GM21619 (cell line): ENCODE data around the gene ZNF341.

Experiments
- ATAC-seq: cut with Tn5 transposase; IDR thresholded peaks from one replicate; pipeline ENCODE4 v1.9.1; 2021; ENCODE audit not compliant: unreplicated experiment

ZNF341 gene

DNA sequence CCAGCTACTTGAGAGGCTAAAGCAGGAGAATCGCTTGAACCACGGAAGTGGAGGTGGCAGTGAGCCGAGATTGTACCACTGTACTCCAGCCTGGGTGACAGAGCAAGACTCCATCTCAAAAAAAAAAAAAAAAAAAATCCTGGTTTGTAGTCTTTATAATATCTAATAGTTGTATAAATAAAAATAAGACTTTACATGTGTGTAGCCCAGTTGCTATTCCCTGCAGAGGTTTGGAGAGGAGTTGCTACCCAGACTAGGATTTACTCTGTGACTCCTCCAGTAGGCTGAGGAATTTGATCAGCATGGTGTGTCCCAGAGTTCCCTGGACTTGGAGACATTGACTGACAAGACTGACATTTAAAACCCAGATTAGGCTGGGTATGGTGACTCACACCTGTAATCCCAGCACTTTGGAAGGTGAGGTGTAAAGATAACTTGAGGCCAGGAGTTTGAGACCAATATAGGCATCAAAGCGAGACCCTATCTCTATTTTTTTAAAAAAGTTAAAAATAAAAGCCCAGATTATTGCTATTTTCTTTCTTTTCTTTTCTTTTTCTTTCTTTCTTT is 89.6 kb downstream of the ZNF341 start:
- ATAC-seq = no peak

DNA sequence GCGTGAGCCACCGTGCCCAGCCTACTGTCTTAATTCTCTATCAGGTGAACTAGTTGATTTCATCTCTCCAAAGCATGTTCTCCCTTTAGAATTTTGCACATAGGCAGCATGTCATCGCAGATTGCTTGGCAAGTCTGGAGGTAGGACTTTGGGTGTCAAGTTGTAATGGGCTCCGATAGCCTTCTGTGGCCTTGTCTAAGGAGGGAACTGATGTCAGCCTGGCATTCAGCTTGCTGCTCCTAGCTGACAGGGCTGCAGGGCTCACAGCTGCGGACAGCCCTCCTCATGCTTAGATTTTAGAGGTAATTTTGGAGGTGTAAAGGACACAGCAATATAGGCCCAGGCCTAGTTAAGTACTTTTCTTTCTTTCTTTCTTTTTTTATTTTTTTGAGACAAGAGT is 90.6 kb downstream of the ZNF341 start:
- no peak for ATAC-seq

DNA sequence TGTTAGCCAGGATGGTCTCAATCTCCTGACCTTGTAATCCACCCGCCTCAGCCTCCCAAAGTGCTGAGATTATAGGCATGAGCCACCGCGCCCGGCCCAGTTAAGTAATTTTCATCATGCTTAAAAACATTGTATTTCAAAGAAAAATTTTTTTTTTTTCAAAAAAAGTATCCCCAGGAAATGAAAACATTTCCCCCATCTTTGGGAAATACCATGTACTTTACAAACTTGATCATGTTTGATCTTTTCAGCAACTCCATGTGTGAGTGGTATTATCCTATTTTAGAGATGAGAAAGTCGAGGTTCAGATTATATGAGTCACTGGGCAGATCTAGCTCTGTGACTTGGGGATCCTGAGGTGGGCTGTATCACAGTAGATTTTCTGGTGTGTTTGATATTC is 91.2 kb downstream of the ZNF341 start:
- no peak for ATAC-seq

DNA sequence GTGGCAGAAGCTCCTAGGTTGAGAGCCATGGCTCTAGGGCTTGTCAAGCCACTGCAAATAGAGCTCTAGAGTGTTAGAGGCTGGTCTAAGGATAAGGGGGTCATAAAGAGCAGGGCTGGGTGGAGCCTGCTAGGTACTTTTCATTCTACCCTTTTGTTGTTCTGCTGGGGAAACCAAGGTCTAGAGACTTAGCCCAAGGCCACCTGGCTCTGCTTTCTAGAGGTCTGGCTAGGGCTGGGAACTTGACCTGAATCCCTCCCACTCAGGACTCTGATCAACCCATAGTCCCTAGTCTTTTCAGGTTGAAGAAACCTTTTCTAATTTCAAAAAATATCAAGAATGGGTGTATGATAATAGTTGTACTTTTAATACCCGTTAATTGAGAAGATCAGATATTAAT is 93.1 kb downstream of the ZNF341 start:
- no peak for ATAC-seq

DNA sequence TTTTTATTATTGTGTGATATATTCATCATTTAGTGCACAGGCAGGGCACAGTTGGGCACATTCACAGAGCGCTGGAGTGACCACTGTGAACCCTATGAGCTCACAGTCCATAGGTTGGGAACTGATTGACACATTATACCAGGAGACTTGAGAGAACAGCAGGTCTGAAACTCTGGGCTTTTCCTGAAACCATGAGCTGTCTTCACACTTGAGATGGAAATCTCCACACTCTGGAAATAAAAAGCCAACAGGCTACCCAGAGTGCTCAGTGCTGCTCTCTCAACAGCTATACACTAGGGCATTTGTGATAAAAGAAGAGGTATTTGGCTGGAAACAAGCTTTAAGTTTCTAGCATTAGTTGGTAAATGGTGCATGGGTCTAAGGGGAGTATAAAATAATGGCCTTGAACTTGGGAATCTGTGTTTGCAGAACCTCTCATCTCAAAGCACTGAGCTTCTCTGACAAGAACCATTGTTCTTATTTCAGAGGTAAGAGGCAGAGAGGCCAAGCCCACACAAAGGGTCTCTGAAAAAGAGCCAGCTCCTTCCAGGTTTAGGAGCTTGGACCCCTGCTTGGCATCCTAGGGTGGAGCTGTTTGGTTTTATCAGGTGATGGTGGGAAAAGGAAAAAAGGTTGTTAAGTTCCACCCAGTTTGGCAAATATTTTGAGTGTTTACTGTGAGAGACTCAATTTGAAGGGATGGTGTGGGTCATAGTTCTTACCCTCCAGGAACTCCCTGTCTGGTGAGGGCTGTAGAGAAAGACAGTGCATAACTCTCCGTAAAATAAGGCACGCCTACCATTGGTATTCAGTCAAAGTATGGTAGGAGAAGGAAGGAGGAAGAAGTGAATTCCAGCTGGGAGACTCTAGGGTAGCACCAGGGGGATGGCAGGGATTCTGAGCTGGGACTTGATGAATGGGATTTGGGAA is 93.8 kb downstream of the ZNF341 start:
- no peak for ATAC-seq

DNA sequence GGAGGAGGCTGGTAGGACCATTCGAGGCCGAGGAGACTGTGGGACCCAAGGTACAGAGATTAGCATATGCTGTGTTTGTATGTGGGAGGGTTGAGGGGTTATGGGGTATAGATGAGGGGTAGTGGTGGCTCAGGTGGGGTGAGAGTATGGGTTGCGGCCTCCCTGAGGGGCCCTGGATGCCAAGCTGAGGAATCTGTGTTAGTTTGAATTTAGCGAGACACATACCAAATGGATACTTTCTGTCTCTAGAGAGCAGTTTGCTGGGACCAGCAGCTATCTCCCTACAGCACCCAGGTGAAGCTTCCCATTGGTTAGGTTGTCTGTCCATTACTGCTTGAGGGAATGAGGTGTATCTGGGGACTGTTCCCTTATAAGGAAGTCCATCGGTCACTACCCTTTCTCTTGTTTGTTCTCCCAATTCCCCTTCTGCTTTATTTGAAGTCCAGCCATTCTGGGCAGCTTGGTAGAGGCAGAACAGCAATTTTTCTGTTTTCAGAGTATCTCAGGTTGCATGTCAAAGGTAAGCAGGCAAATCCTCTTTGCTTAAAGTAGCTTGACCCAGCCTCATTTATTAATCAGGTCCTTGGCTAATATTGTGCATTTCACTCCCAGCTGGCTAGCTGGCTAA is 94.6 kb downstream of the ZNF341 start:
- no peak for ATAC-seq

DNA sequence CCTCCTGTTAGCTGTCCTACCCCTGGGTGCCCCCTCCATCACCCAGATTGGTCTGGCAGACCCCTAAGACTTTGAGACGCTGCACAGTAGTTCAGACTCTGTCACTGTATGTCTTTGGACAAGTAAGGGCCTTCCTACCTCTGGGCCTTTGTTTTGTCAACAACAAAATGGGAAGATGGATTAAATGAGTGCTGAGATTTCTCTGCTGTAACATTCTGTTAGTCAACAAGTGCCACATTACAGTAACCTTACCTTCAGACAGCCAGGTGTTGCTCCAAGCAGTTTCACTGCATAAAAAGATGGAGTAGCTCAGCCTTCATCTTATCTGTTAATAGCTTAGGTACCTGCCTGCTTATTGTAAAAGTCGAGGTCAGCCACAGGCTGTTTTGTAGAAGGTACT is 95.3 kb downstream of the ZNF341 start:
- ATAC-seq = no peak

DNA sequence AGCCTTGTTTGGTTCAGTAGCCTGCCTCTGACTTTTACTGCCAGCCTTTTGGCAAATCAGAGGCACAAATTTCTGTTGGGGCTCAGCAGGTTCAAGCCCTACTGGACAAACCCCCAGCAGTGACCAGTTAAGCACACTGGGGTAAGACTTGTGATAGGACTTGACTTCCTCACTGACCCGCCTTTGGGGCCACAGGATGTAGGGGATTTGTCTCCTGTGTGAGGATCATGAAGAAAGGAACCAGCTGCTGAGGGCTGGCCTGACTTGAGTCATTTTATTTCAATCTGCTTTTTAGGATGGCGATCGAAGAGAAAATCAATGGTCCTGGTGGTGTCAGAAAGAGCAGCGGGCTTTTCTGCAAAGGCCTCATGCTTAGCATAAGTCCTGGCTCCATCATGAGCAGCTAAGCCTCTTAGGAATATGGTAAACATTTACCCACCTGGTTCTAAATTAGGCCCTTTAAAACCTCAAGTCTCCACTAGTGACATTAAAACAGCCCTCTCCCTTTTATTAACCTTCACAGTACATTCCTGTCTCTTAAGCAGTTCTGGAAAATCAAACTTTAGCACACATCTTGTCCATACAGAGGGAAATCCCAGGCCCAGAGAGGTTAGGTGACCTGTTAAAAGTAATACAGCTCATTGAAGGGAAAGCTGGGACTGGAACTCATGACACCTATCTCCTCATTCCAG is 96.0 kb downstream of the ZNF341 start:
- ATAC-seq = no peak

DNA sequence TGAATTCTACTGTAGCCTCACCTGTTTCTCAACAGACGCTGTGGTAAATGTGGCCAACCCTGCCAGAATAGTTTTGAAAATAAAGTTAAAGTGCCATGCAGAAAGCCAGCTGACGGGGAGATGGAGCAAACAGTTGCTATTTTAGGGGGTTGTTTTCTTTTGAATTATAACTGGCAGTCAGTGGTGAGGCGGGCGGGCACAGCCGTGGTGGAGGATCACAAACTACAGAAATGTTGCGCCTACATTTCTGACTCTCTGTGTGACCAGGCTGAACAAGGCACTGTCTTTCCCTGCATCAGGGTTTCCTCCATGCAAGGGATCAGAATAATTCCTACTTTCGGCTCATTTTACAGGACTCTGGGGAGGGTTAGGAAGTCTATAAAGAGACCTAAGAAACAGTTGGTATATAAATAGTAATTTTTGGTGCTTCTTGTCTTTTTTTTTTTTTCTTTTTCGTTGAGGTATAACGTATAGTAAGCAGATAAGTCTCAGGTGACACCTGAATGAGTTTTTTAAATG is 96.6 kb downstream of the ZNF341 start:
- no peak for ATAC-seq

DNA sequence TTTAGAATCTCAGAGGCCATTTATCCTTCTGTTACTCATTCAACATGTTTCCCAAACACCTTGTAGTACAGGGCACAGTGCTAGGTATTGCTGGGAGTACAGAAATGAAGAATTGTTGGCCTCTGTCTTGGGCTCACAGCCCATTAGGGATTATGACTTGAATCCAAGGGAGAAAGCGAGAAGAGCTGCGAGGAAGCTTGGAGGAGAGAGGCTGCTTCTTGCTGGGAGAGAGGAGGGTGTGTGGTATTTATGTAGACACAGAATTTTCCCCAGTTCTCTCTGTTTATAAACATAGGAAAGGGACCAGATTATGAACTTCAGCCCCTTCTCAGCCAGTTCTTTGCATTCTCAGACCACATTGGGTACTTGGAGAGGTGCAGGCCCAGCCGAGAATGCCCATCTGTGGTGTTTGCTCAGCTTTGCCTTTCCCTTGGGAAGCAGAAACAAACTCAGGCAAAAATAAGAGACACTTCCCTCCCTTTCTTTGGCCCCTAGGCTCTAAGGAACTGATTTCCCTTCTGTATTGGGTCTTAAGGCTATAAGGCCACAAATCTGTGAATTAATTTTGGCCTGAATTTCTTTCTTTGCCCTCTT is 97.3 kb downstream of the ZNF341 start:
- ATAC-seq = no peak

DNA sequence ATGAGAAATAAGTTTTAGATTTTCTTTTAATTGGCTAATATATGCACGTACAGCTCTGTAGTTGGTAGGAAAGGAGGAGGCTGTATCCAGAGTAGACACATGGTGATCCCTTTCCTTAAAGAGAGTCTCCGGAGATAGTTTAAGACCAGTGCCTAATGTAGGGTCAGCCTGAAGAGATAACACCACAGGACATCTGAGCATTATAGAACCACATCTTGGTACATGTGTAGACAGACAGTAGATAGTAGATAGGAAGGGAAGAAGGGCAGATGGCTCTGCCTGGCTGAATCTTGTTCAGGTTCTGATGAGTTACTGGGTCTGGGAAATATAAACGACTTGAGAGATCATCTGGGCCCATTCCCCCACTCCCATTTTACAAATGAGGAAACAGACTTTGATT is 97.8 kb downstream of the ZNF341 start:
- ATAC-seq = no peak

DNA sequence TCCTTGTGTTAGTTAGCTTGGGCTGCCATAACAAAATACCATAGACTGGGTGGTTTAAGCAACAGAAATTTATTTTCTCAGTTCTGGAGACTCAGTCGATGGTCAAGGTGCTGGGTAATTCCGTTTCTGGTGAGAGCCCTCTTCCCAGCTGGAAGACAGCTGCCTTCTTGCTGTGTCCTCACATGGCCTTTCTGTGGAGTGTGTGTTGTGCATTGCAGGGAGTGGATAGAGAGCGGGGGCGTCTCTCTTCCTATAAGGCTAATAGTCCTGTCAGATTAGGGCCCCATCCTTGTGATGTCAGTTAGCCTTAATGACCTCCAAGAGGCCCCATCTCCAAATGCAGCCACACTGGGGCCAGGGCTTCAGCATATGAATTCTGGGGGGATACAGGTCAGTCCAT is 98.6 kb downstream of the ZNF341 start:
- ATAC-seq = no peak

DNA sequence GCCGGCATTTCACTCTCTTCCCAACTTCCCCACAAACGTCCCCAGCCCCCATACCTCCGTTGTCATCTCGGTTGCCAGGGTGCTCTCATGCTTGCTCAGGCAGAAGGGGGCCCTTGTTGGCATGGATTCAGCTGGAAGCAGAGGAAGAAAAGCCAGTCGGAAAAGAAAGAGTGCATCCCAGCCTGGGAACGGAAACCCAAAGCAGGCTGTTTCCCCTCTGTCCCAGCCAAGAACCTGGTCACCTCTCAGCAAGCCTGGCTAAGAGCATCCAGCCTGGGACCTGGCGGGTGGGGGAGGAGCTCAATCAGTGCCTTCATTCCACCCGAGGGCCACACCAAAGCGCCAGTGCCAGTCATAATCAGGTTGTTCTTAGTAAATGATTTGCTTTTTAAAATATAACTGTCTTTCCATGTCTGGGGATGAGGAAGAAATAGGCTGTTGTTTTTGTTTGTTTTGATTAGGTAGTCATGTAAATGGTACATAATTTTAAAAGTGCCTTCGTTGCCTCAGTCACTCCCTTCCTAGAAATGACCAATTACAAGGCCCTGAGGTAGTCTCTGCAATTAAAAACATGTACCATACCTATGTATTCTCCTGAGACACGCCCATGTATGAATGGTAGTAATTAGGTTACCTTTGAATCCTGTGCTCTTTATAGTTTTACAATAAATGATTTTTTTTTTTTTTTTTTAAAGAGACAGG is 100.5 kb downstream of the ZNF341 start:
- ATAC-seq = no peak

DNA sequence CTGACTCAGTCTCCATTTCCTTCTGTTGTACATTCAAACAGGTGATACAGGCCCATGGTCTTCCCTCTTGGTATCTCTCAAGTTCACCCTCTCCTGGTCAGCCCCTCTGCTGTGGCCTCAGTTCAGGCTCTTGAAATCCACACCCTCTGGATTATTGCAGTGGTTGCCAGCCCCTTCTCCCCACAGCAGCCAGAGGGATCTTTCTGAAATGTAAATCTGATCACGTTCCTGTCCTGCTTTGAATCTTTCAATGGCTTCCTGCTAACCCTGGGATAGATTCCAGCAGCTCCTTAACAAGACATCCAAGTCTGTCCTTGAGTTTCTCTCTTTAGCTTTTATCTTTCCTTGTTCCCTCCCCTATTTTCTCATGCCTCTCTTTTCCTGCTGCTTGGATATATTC is 101.5 kb downstream of the ZNF341 start:
- ATAC-seq = no peak

DNA sequence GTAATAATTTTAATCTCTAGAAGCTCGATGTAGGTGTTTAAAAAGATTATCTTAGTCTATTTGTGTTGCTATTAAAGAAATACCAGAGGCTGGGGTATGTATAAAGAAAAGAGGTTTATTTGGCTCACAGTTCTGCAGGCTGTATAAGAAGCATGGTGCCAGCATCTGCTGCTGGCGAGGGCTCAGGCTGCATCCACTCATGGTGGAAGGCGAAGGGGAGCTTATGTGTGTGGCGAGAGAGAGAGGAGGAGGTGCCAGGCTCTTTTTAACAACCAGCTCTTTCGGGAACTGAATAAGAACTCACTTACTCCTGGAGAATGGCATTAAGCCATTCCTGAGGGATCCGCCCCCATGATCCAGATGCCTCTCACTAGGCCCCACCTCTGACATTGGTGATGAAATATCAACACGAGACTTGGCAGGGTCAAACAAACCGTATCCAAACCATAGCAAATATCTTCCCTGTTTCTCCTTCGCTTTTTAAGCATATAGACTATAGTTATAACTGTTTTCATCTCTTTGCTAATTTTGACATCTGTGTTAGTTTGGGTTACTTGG is 103.9 kb downstream of the ZNF341 start:
- no peak for ATAC-seq

DNA sequence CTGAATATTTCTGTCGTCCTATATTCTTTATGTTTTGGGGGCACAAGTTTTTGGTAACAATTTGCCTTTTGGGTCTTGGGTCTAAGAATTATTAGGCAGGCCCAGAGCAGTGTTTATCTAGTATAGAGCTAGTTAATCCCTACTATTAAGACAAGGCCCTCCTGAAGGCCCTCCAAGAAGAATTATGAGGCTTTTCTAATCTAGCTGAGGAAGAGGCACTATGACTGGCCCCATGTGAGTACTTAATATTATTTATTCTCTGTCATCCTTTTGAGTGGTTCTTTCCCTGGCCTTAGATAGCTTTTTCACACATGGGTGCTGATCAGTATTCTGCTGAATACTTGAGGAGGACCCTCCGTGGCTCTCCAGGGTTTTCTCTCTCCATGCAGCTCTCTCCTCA is 104.5 kb downstream of the ZNF341 start:
- ATAC-seq = no peak

DNA sequence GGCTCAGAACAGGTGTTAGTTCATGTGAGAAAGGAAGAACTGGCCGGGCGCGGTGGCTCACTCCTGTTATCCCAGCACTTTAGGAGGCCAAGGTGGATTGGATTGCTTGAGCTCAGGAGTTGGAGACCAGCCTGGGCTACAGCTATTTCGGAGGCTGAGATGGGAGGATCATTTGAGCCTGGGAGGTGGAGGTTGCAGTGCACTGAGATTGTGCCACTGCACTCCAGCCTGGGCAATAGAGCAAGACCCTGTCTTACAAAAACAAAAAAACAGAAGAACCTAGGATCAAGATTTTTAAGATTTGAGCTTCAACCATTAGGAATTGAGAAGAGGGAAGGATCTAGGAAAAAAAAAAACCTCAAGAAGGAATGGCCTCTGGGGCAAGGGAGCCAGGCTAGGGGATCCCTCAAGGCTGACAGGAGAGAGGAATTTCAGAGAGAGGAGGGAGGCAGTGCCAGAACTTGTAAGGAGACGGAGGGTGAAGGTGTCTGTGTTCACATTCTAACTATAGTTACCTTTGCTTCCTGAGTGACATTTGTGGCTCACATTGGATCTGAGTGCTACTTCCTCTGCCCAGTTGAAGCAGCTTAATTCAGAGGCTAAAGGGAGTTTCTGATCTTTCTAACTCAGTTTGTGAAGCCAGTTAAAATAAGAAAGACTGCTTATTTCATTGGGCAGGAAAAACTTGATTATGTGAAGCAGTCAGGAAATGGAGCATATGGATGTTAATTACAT is 105.5 kb downstream of the ZNF341 start:
- ATAC-seq = no peak

DNA sequence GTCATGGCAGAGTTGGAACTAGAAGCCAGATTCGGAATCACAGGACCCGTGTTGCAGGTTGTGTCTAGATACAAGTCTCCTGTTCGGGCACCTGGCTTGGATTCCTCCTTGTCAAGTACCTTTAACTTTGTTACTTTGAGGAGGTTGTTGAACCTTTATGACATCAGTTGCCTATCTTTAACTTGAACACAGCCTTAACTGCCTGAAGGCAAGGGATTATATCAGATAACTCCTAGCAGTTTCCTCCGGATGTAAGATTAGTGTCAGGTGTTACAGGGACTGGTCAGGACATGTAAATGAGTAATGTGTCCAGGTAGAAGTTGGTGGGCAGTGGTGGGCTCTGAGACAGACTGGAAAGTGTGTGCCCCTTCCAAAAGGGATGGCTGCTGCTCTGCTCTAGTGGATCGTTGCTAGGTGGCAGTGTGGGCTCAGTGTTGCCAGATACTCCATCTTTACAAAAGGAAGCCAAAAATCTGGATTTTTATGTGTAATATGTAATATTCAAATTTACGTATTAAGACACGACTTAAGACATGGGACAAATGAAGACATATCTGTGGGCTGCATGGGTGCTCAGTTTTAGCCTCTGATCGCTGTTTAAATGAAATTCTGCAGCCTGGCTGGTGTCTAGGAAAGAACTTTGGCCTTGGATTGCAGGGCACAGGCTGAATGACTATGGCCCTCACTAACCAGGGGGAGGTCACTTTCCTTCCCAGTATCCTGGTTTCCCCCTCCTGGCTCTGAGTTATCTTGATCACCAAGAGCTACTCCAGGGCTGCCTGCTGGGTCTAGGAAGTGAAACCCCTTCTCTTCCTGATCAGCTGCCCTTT is 106.5 kb downstream of the ZNF341 start:
- ATAC-seq = no peak

DNA sequence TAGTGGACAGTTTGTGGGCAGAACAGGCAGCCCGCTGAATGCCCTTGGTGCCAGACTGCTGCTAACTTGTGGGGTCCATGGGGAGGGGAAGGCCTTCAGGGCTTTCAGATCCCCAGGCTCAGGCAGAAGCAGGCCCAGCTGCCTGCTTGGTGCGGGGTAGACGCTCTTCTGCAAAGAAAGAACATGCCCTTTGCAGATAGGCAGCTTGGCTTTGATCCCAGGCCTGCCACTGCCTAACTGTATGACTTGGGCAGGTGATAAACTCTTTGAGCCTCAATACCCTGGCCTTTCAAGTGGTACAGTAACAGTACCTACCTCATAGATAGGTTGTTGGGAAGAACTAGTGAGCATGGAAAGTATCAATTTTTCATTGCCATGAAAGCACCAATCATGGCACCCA is 107.8 kb downstream of the ZNF341 start:
- no peak for ATAC-seq
